ENCODE results near the gene ADAM22.

DNA sequence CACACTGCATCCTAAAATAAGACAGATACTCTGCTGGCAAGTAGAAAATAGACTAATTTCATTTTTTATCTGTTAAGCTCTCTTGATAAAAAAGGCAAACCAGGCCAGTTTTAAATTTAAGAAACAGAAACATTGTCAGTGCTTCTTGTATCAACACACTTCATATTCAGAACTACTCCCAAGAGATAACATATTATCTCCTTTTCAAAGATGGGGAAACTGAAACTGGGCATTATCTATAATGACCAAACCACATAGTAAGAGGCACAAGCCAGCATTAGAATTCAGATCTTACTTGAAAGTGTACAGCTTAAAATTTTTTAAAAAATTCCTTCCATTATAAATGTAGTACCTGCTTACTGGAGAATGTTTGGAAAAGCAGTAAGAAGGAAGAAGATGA, 271.1 kb downstream of the ADAM22 start:
- TF ChIP-seq, protein P1, sequence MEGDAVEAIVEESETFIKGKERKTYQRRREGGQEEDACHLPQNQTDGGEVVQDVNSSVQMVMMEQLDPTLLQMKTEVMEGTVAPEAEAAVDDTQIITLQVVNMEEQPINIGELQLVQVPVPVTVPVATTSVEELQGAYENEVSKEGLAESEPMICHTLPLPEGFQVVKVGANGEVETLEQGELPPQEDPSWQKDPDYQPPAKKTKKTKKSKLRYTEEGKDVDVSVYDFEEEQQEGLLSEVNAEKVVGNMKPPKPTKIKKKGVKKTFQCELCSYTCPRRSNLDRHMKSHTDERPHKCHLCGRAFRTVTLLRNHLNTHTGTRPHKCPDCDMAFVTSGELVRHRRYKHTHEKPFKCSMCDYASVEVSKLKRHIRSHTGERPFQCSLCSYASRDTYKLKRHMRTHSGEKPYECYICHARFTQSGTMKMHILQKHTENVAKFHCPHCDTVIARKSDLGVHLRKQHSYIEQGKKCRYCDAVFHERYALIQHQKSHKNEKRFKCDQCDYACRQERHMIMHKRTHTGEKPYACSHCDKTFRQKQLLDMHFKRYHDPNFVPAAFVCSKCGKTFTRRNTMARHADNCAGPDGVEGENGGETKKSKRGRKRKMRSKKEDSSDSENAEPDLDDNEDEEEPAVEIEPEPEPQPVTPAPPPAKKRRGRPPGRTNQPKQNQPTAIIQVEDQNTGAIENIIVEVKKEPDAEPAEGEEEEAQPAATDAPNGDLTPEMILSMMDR (IDR thresholded peaks at IDR 0.05), result no peak
- TF ChIP-seq POLR2A (IDR thresholded peaks at IDR 0.05; ENCODE audit: low read length), result no peak
- TF ChIP-seq CEBPB (IDR thresholded peaks at IDR 0.05), result no peak
- TF ChIP-seq, protein P2, sequence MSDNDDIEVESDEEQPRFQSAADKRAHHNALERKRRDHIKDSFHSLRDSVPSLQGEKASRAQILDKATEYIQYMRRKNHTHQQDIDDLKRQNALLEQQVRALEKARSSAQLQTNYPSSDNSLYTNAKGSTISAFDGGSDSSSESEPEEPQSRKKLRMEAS (IDR thresholded peaks at IDR 0.05), result no peak
- no peak for TF ChIP-seq SMC3 (IDR thresholded peaks at IDR 0.05)

All from A549 (cell line).